Measurements from ENCODE around the gene S100A7A.

DNA sequence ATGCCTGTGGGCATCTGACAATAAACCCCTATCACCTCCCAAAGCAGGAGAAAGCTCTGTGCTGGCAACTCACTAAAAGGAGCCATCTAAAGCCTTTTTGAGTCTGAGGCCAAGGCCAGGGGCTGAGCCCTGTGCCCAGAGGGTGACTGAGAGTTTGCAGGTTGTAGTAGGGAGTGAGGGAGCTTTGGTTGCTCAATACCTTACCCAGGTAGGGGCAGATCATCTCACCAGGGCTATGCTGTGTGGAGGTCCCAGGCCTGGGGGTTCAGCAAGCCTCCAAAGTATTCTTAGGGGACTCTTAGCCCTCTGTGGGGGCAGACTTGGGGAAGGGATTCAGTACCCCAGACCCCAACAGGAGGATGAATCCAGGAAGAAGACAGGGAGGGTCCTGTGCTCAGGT is 23.0 kb downstream of the S100A7A start:
- TF ChIP-seq, protein P1, sequence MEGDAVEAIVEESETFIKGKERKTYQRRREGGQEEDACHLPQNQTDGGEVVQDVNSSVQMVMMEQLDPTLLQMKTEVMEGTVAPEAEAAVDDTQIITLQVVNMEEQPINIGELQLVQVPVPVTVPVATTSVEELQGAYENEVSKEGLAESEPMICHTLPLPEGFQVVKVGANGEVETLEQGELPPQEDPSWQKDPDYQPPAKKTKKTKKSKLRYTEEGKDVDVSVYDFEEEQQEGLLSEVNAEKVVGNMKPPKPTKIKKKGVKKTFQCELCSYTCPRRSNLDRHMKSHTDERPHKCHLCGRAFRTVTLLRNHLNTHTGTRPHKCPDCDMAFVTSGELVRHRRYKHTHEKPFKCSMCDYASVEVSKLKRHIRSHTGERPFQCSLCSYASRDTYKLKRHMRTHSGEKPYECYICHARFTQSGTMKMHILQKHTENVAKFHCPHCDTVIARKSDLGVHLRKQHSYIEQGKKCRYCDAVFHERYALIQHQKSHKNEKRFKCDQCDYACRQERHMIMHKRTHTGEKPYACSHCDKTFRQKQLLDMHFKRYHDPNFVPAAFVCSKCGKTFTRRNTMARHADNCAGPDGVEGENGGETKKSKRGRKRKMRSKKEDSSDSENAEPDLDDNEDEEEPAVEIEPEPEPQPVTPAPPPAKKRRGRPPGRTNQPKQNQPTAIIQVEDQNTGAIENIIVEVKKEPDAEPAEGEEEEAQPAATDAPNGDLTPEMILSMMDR (IDR thresholded peaks at IDR 0.05): no peak
- no peak for TF ChIP-seq POLR2A (IDR thresholded peaks at IDR 0.05)
